GM23338 (cell line): ENCODE results near the gene SEMA4D. TPM values are rescaled to one million over a fixed set of nuclear protein-coding genes. Genes with fewer than 3 reads are reported as not detected.

Experiments used
- ATAC-seq: fragments of 200-7000 bp; cut with Tn5 transposase; 3 replicates; pipeline ENCODE4 v1.9.1; 2020
- DNase-seq: peaks from one replicate; pipeline ENCODE4 v3.0.0-alpha.2; 2015; ENCODE audit warnings: low spot score
- H2AFZ ChIP-seq: fragments of 200-600 bp; sonication (generic); 2 replicates; pipeline ENCODE4 v1.8.0; 2016; ENCODE audit warnings: antibody characterized with exemption, mild to moderate bottlenecking, moderate library complexity
- H3F3A ChIP-seq: fragments of 200-600 bp; sonication (generic); replicated peaks from 2 replicates; pipeline ENCODE4 v1.8.0; 2017; ENCODE audit warnings: antibody characterized with exemption, mixed run types, low read depth
- H3K27ac ChIP-seq: fragments of 200-600 bp; sonication (generic); 2 replicates; pipeline ENCODE4 v1.6.1; 2016; ENCODE audit warnings: low read depth
- H3K27me3 ChIP-seq: fragments of 200-600 bp; sonication (generic); 2 replicates; pipeline ENCODE4 v1.8.0; 2016; ENCODE audit warnings: mild to moderate bottlenecking, mixed run types, moderate library complexity; ENCODE audit not compliant: insufficient read depth
- H3K36me3 ChIP-seq: fragments of 200-600 bp; sonication (generic); 2 replicates; pipeline ENCODE4 v1.8.0; 2016; ENCODE audit warnings: mild to moderate bottlenecking; ENCODE audit not compliant: insufficient read depth
- H3K4me1 ChIP-seq: fragments of 200-600 bp; sonication (generic); 2 replicates; pipeline ENCODE4 v1.8.0; 2016; ENCODE audit warnings: mild to moderate bottlenecking, moderate library complexity; ENCODE audit not compliant: insufficient read depth
- H3K4me2 ChIP-seq: fragments of 200-600 bp; sonication (generic); 2 replicates; pipeline ENCODE4 v1.7.1; 2017; ENCODE audit warnings: mixed run types
- H3K4me3 ChIP-seq: fragments of 200-600 bp; sonication (generic); 2 replicates; pipeline ENCODE4 v1.6.1; 2016; ENCODE audit warnings: mixed run types
- H3K79me2 ChIP-seq: fragments of 200-600 bp; sonication (generic); replicated peaks from 2 replicates; pipeline ENCODE4 v1.8.0; 2017; ENCODE audit warnings: mild to moderate bottlenecking; ENCODE audit not compliant: insufficient read depth
- H3K9me2 ChIP-seq: fragments of 200-600 bp; sonication (generic); 2 replicates; pipeline ENCODE4 v1.8.0; 2017; ENCODE audit not compliant: insufficient read depth
- H4K20me1 ChIP-seq: fragments of 200-600 bp; sonication (generic); replicated peaks from 2 replicates; pipeline ENCODE4 v1.8.0; 2017; ENCODE audit warnings: mild to moderate bottlenecking; ENCODE audit not compliant: insufficient read depth
- H3K27ac Mint-ChIP-seq: 2 replicates; pipeline ENCODE4 v1.8.0; 2020; ENCODE audit warnings: inconsistent platforms, mild to moderate bottlenecking, moderate library complexity, mixed read lengths
- H3K27me3 Mint-ChIP-seq: 3 replicates; pipeline ENCODE4 v1.8.0; 2022; ENCODE audit warnings: low read depth, mild to moderate bottlenecking, moderate library complexity, mixed read lengths, inconsistent platforms; ENCODE audit not compliant: insufficient read depth, poor library complexity
- H3K36me3 Mint-ChIP-seq: 3 replicates; pipeline ENCODE4 v1.8.0; 2021; ENCODE audit warnings: low read depth, mild to moderate bottlenecking, inconsistent platforms, moderate library complexity, mixed read lengths
- H3K4me1 Mint-ChIP-seq: 3 replicates; pipeline ENCODE4 v1.8.0; 2020; ENCODE audit warnings: mild to moderate bottlenecking, inconsistent platforms, mixed read lengths
- H3K4me3 Mint-ChIP-seq: 3 replicates; pipeline ENCODE4 v1.8.0; 2021; ENCODE audit warnings: moderate library complexity, mild to moderate bottlenecking, inconsistent platforms, mixed read lengths
- H3K9me3 Mint-ChIP-seq: 3 replicates; pipeline ENCODE4 v1.8.0; 2020; ENCODE audit warnings: moderate library complexity, mild to moderate bottlenecking, inconsistent platforms, mixed read lengths
- CREB1 ChIP-seq: fragments of 250-450 bp; sonication (Bioruptor Pico); IDR thresholded peaks from 2 replicates; pipeline ENCODE4 v1.5.0; 2020; ENCODE audit warnings: low read depth, mild to moderate bottlenecking, moderate library complexity
- EZH2 ChIP-seq: fragments of 200-600 bp; sonication (generic); IDR thresholded peaks from one replicate; pipeline ENCODE4 v1.8.0; 2017; ENCODE audit warnings: antibody characterized with exemption, mild to moderate bottlenecking, low read depth; ENCODE audit not compliant: unreplicated experiment
- STAT1 ChIP-seq: IDR thresholded peaks from one replicate; pipeline ENCODE4 v1.6.1; 2016; ENCODE audit warnings: antibody characterized with exemption; ENCODE audit not compliant: unreplicated experiment
- ZNF331 ChIP-seq: fragments of 250-450 bp; sonication (Bioruptor Pico); IDR thresholded peaks from 2 replicates; pipeline ENCODE4 v1.5.0; 2020; ENCODE audit warnings: low read depth, mild to moderate bottlenecking, moderate library complexity
- polyA plus RNA-seq: library from polyadenylated mRNA; unstranded; fragments of >200 nt; fragmentation: Nextera tagmentation; extraction: Ambion mirVana; gene quantifications from 2 replicates; pipeline ENCODE4 v1.2.1, GENCODE V29; 2016
- total RNA-seq: library from RNA; depleted of rRNA; stranded (reverse); fragments of >200 nt; shearing (Covaris generic); gene quantifications from 2 replicates; pipeline ENCODE4 v1.2.3, GENCODE V29; 2014
- TF ChIP-seq, protein P1 (sequence below), 2 experiments: fragments of 200-600 bp in 1 of 2; sonication (generic) in 1 of 2; conservative IDR thresholded peaks; 2 replicates each; pipeline versions ENCODE4 v1.5.1 to v1.6.1; 2016 to 2017; ENCODE audit warnings: antibody characterized with exemption in 2 of 2, low read depth in 2 of 2, mild to moderate bottlenecking in 2 of 2, moderate library complexity in 1 of 2
- TF ChIP-seq, protein P2 (sequence below): IDR thresholded peaks from 2 replicates; pipeline ENCODE4 v1.6.1; 2016; ENCODE audit warnings: antibody characterized with exemption
- TF ChIP-seq, protein P3 (sequence below): IDR thresholded peaks from one replicate; pipeline ENCODE4 v1.6.1; 2018; ENCODE audit warnings: antibody characterized with exemption; ENCODE audit not compliant: unreplicated experiment
- TF ChIP-seq, protein P4 (sequence below): fragments of 250-450 bp; sonication (Bioruptor Pico); IDR thresholded peaks from 2 replicates; pipeline ENCODE4 v1.5.0; 2020; ENCODE audit warnings: mild to moderate bottlenecking, moderate library complexity

SEMA4D gene
- total and polyA plus RNA-seq, 2 experiments from 2014 or later, result 19.3 to 63.0 TPM

DNA sequence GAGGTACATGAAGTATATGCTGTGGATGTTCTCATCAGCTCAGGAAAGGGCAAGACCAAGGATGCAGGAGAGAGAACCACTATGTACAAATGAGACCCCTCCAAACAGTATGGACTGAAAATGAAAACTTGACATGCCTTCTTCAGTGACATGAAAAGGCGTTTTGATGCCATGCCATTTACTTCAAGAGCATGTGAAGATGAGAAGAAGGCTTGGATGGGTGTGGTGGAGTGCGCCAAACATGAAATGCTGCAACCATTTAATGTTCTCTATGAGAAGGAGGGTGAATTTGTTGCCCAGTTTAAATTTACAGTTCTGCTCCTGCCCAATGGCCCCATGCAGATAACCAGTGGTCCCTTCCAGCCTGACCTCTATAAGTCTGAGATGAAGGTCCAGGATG is 47.7 kb downstream of the SEMA4D start:
- Mint-ChIP-seq H3K36me3 (peaks cover 13% of the 10 kb centered on the region), H3K4me1 (peaks cover 11% of the 10 kb centered on the region), H3K9me3 (no peaks in the 10 kb centered on the region), H3K27me3 (peaks cover 4% of the 10 kb centered on the region), H3K4me3 (no peak overlapping the region), H3K27ac (no peak overlapping the region)
- DNase-seq (no peak), ATAC-seq (no peak)
- Histone ChIP-seq H3K27me3 (no peaks in the 10 kb centered on the region), H3K36me3 (no peaks in the 10 kb centered on the region; the same call in 1 of the 2 replicates), H3F3A (no peaks in the 10 kb centered on the region), H4K20me1 (no peaks in the 10 kb centered on the region; the same call in 1 of the 2 replicates), H3K4me3 (no peak overlapping the region), H3K4me2 (no peak overlapping the region), H2AFZ (no peak overlapping the region), H3K9me2 (no peaks in the 10 kb centered on the region), H3K79me2 (peaks cover 36% of the 10 kb centered on the region), H3K4me1 (no peaks in the 10 kb centered on the region), H3K27ac (no peak overlapping the region)
- TF ChIP-seq ZNF331 (CRISPR knock-in tag), result no peak
- TF ChIP-seq, protein P1, sequence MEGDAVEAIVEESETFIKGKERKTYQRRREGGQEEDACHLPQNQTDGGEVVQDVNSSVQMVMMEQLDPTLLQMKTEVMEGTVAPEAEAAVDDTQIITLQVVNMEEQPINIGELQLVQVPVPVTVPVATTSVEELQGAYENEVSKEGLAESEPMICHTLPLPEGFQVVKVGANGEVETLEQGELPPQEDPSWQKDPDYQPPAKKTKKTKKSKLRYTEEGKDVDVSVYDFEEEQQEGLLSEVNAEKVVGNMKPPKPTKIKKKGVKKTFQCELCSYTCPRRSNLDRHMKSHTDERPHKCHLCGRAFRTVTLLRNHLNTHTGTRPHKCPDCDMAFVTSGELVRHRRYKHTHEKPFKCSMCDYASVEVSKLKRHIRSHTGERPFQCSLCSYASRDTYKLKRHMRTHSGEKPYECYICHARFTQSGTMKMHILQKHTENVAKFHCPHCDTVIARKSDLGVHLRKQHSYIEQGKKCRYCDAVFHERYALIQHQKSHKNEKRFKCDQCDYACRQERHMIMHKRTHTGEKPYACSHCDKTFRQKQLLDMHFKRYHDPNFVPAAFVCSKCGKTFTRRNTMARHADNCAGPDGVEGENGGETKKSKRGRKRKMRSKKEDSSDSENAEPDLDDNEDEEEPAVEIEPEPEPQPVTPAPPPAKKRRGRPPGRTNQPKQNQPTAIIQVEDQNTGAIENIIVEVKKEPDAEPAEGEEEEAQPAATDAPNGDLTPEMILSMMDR (conservative IDR thresholded peaks at IDR 0.05; ENCODE audit: low read depth in 2 of 2), result no peak
- TF ChIP-seq, protein P2, sequence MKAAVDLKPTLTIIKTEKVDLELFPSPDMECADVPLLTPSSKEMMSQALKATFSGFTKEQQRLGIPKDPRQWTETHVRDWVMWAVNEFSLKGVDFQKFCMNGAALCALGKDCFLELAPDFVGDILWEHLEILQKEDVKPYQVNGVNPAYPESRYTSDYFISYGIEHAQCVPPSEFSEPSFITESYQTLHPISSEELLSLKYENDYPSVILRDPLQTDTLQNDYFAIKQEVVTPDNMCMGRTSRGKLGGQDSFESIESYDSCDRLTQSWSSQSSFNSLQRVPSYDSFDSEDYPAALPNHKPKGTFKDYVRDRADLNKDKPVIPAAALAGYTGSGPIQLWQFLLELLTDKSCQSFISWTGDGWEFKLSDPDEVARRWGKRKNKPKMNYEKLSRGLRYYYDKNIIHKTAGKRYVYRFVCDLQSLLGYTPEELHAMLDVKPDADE, result no peak
- no peak for TF ChIP-seq CREB1
- TF ChIP-seq, protein P3, sequence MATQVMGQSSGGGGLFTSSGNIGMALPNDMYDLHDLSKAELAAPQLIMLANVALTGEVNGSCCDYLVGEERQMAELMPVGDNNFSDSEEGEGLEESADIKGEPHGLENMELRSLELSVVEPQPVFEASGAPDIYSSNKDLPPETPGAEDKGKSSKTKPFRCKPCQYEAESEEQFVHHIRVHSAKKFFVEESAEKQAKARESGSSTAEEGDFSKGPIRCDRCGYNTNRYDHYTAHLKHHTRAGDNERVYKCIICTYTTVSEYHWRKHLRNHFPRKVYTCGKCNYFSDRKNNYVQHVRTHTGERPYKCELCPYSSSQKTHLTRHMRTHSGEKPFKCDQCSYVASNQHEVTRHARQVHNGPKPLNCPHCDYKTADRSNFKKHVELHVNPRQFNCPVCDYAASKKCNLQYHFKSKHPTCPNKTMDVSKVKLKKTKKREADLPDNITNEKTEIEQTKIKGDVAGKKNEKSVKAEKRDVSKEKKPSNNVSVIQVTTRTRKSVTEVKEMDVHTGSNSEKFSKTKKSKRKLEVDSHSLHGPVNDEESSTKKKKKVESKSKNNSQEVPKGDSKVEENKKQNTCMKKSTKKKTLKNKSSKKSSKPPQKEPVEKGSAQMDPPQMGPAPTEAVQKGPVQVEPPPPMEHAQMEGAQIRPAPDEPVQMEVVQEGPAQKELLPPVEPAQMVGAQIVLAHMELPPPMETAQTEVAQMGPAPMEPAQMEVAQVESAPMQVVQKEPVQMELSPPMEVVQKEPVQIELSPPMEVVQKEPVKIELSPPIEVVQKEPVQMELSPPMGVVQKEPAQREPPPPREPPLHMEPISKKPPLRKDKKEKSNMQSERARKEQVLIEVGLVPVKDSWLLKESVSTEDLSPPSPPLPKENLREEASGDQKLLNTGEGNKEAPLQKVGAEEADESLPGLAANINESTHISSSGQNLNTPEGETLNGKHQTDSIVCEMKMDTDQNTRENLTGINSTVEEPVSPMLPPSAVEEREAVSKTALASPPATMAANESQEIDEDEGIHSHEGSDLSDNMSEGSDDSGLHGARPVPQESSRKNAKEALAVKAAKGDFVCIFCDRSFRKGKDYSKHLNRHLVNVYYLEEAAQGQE, result no peak
- TF ChIP-seq, protein P4, sequence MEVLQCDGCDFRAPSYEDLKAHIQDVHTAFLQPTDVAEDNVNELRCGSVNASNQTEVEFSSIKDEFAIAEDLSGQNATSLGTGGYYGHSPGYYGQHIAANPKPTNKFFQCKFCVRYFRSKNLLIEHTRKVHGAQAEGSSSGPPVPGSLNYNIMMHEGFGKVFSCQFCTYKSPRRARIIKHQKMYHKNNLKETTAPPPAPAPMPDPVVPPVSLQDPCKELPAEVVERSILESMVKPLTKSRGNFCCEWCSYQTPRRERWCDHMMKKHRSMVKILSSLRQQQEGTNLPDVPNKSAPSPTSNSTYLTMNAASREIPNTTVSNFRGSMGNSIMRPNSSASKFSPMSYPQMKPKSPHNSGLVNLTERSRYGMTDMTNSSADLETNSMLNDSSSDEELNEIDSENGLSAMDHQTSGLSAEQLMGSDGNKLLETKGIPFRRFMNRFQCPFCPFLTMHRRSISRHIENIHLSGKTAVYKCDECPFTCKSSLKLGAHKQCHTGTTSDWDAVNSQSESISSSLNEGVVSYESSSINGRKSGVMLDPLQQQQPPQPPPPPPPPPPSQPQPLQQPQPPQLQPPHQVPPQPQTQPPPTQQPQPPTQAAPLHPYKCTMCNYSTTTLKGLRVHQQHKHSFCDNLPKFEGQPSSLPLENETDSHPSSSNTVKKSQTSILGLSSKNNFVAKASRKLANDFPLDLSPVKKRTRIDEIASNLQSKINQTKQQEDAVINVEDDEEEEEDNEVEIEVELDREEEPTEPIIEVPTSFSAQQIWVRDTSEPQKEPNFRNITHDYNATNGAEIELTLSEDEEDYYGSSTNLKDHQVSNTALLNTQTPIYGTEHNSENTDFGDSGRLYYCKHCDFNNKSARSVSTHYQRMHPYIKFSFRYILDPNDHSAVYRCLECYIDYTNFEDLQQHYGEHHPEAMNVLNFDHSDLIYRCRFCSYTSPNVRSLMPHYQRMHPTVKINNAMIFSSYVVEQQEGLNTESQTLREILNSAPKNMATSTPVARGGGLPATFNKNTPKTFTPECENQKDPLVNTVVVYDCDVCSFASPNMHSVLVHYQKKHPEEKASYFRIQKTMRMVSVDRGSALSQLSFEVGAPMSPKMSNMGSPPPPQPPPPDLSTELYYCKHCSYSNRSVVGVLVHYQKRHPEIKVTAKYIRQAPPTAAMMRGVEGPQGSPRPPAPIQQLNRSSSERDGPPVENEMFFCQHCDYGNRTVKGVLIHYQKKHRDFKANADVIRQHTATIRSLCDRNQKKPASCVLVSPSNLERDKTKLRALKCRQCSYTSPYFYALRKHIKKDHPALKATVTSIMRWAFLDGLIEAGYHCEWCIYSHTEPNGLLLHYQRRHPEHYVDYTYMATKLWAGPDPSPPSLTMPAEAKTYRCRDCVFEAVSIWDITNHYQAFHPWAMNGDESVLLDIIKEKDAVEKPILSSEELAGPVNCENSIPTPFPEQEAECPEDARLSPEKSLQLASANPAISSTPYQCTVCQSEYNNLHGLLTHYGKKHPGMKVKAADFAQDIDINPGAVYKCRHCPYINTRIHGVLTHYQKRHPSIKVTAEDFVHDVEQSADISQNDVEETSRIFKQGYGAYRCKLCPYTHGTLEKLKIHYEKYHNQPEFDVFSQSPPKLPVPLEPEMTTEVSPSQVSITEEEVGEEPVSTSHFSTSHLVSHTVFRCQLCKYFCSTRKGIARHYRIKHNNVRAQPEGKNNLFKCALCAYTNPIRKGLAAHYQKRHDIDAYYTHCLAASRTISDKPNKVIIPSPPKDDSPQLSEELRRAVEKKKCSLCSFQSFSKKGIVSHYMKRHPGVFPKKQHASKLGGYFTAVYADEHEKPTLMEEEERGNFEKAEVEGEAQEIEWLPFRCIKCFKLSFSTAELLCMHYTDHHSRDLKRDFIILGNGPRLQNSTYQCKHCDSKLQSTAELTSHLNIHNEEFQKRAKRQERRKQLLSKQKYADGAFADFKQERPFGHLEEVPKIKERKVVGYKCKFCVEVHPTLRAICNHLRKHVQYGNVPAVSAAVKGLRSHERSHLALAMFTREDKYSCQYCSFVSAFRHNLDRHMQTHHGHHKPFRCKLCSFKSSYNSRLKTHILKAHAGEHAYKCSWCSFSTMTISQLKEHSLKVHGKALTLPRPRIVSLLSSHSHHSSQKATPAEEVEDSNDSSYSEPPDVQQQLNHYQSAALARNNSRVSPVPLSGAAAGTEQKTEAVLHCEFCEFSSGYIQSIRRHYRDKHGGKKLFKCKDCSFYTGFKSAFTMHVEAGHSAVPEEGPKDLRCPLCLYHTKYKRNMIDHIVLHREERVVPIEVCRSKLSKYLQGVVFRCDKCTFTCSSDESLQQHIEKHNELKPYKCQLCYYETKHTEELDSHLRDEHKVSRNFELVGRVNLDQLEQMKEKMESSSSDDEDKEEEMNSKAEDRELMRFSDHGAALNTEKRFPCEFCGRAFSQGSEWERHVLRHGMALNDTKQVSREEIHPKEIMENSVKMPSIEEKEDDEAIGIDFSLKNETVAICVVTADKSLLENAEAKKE (CRISPR knock-in tag), result no peak
- TF ChIP-seq STAT1, result no peak
- no peak for TF ChIP-seq EZH2
